H9 (cell line): ENCODE measurements around the gene RHNO1. TPM values are rescaled to one million over a fixed set of nuclear protein-coding genes. Genes with fewer than 3 reads are reported as not detected.

Experiments
- DNase-seq: peaks from one replicate; pipeline ENCODE4 v3.0.0-alpha.2; 2017
- H2AFZ ChIP-seq: one replicate; pipeline ENCODE4 v1.6.1; 2013; ENCODE audit warnings: mild to moderate bottlenecking, low read length, control low read depth, moderate library complexity
- H2AK5ac ChIP-seq: 2 replicates; pipeline ENCODE4 v1.6.1; 2013; ENCODE audit warnings: low read length, control low read depth, mixed read lengths; ENCODE audit not compliant: insufficient read length
- H2BK120ac ChIP-seq: one replicate; pipeline ENCODE4 v1.6.1; 2013; ENCODE audit warnings: low read depth, mild to moderate bottlenecking, low read length, control low read depth, inconsistent platforms; ENCODE audit not compliant: poor library complexity, severe bottlenecking
- H2BK12ac ChIP-seq: 2 replicates; pipeline ENCODE4 v1.6.1; 2013; ENCODE audit warnings: low read length, control low read depth, mixed read lengths, low read depth; ENCODE audit not compliant: insufficient read length
- H2BK15ac ChIP-seq: 2 replicates; pipeline ENCODE4 v1.6.1; 2013; ENCODE audit warnings: low read depth, low read length, control low read depth
- H2BK20ac ChIP-seq: one replicate; pipeline ENCODE4 v1.6.1; 2013; ENCODE audit warnings: low read depth, mild to moderate bottlenecking, low read length, control low read depth, inconsistent platforms; ENCODE audit not compliant: poor library complexity, severe bottlenecking
- H2BK5ac ChIP-seq: 2 replicates; pipeline ENCODE4 v1.6.1; 2013; ENCODE audit warnings: low read length, control low read depth, mixed read lengths; ENCODE audit not compliant: insufficient read length
- H3K14ac ChIP-seq: 2 replicates; pipeline ENCODE4 v1.6.1; 2013; ENCODE audit warnings: low read length, control low read depth; ENCODE audit not compliant: insufficient read depth
- H3K18ac ChIP-seq: 2 replicates; pipeline ENCODE4 v1.6.1; 2013; ENCODE audit warnings: low read depth, mild to moderate bottlenecking, mixed read lengths, low read length, control low read depth; ENCODE audit not compliant: insufficient read length
- H3K23ac ChIP-seq: 2 replicates; pipeline ENCODE4 v1.6.1; 2013; ENCODE audit warnings: low read length, control low read depth, mixed read lengths, low read depth; ENCODE audit not compliant: insufficient read length
- H3K23me2 ChIP-seq: 2 replicates; pipeline ENCODE4 v1.6.1; 2013; ENCODE audit warnings: low read depth, mild to moderate bottlenecking, mixed read lengths, low read length, control low read depth; ENCODE audit not compliant: insufficient read length, poor library complexity, severe bottlenecking
- H3K27ac ChIP-seq: 2 replicates; pipeline ENCODE4 v1.5.1; 2013; ENCODE audit warnings: low read length, control low read depth, mixed read lengths, low read depth; ENCODE audit not compliant: insufficient read length
- H3K27me3 ChIP-seq: 2 replicates; pipeline ENCODE4 v1.6.1; 2013; ENCODE audit warnings: low read length, control low read depth, inconsistent platforms; ENCODE audit not compliant: insufficient read depth
- H3K4ac ChIP-seq: 2 replicates; pipeline ENCODE4 v1.6.1; 2013; ENCODE audit warnings: low read depth, mild to moderate bottlenecking, control low read depth, inconsistent platforms, low read length, moderate library complexity
- H3K4me1 ChIP-seq: 2 replicates; pipeline ENCODE4 v1.6.1; 2013; ENCODE audit warnings: low read length, control low read depth, inconsistent platforms; ENCODE audit not compliant: insufficient read depth
- H3K4me2 ChIP-seq: 2 replicates; pipeline ENCODE4 v1.6.1; 2013; ENCODE audit warnings: low read length, control low read depth, mixed read lengths; ENCODE audit not compliant: insufficient read length, insufficient read depth
- H3K56ac ChIP-seq: 2 replicates; pipeline ENCODE4 v1.6.1; 2013; ENCODE audit warnings: low read depth, mild to moderate bottlenecking, mixed read lengths, low read length, control low read depth; ENCODE audit not compliant: insufficient read length
- H3K79me1 ChIP-seq: 2 replicates; pipeline ENCODE4 v1.6.1; 2013; ENCODE audit warnings: low read depth, mild to moderate bottlenecking, moderate library complexity, low read length, control low read depth, inconsistent platforms; ENCODE audit not compliant: insufficient read depth, poor library complexity, severe bottlenecking
- H3K79me2 ChIP-seq: 2 replicates; pipeline ENCODE4 v1.6.1; 2013; ENCODE audit warnings: low read length, control low read depth, inconsistent platforms; ENCODE audit not compliant: insufficient read depth
- H3K9ac ChIP-seq: 2 replicates; pipeline ENCODE4 v1.6.1; 2013; ENCODE audit warnings: low read length, control low read depth, mixed read lengths; ENCODE audit not compliant: insufficient read length; ENCODE audit errors: extremely low read depth
- H3K9me3 ChIP-seq: one replicate; pipeline ENCODE4 v1.6.1; 2013; ENCODE audit warnings: low read depth, low read length, inconsistent platforms; ENCODE audit not compliant: control insufficient read depth
- H3T11ph ChIP-seq: one replicate; pipeline ENCODE4 v1.6.1; 2013; ENCODE audit warnings: mild to moderate bottlenecking, low read length, control low read depth, inconsistent platforms
- H4K20me1 ChIP-seq: one replicate; pipeline ENCODE4 v1.6.1; 2013; ENCODE audit not compliant: control insufficient read depth, insufficient read length, insufficient read depth
- H4K5ac ChIP-seq: 2 replicates; pipeline ENCODE4 v1.6.1; 2013; ENCODE audit warnings: low read depth, mild to moderate bottlenecking, mixed read lengths, low read length, control low read depth; ENCODE audit not compliant: insufficient read length
- H4K8ac ChIP-seq: replicated peaks from 2 replicates; pipeline ENCODE4 v1.6.1; 2013; ENCODE audit warnings: low read length, control low read depth, mixed read lengths, low read depth; ENCODE audit not compliant: insufficient read length
- H4K91ac ChIP-seq: 2 replicates; pipeline ENCODE4 v1.6.1; 2013; ENCODE audit warnings: low read depth, mild to moderate bottlenecking, moderate library complexity, mixed read lengths, low read length, control low read depth; ENCODE audit not compliant: insufficient read length
- H3K27ac Mint-ChIP-seq, 3 experiments: 2 replicates in 2 of 3; 3 replicates in 1 of 3; pipeline ENCODE4 v1.8.0; 2020 to 2021; ENCODE audit warnings: mixed read lengths in 3 of 3, mild to moderate bottlenecking in 1 of 3, moderate library complexity in 1 of 3
- H3K27me3 Mint-ChIP-seq: 2 replicates; pipeline ENCODE4 v1.8.0; 2021; ENCODE audit warnings: low read depth, mild to moderate bottlenecking, moderate library complexity, mixed read lengths
- H3K36me3 Mint-ChIP-seq, 3 experiments: 2 replicates in 2 of 3; 3 replicates in 1 of 3; pipeline ENCODE4 v1.8.0; 2020 to 2021; ENCODE audit warnings: low read depth in 3 of 3, mixed read lengths in 3 of 3; ENCODE audit not compliant: insufficient read depth in 1 of 3
- H3K4me1 Mint-ChIP-seq, 2 experiments: 2 replicates each; pipeline ENCODE4 v1.8.0; 2020; ENCODE audit warnings: mixed read lengths in 2 of 2
- H3K4me3 Mint-ChIP-seq, 2 experiments: 2 replicates in 1 of 2; 3 replicates in 1 of 2; pipeline ENCODE4 v1.8.0; 2020 to 2021; ENCODE audit warnings: mild to moderate bottlenecking in 2 of 2, mixed read lengths in 2 of 2, moderate library complexity in 1 of 2
- H3K9me3 Mint-ChIP-seq, 2 experiments: 2 replicates in 1 of 2; 3 replicates in 1 of 2; pipeline ENCODE4 v1.8.0; 2020; ENCODE audit warnings: mild to moderate bottlenecking in 2 of 2, mixed read lengths in 2 of 2, moderate library complexity in 1 of 2
- WGBS: extraction: QIAGEN DNeasy Blood & Tissue Kit; methylation state at CpG from one replicate; pipeline ENCODE4 v1.1.7; 2013; ENCODE audit warnings: missing lambda C conversion rate, low lambda C conversion rate, mixed read lengths; ENCODE audit not compliant: insufficient read length; ENCODE audit errors: extremely low coverage; 5-methylcytosine and 5-hydroxymethylcytosine counted together
- total RNA-seq: library from RNA; stranded (reverse); gene quantifications from 2 replicates; pipeline ENCODE4 v1.2.1, GENCODE V29; 2021
- TF ChIP-seq, protein P1 (sequence below): fragments of 200-600 bp; sonication (generic); conservative IDR thresholded peaks from 3 replicates; pipeline ENCODE4 v1.8.0; 2021; ENCODE audit warnings: antibody characterized with exemption, mild to moderate bottlenecking

The RHNO1 gene
- total RNA-seq, 1 experiment from 2014 or later: 36.7 TPM

DNA sequence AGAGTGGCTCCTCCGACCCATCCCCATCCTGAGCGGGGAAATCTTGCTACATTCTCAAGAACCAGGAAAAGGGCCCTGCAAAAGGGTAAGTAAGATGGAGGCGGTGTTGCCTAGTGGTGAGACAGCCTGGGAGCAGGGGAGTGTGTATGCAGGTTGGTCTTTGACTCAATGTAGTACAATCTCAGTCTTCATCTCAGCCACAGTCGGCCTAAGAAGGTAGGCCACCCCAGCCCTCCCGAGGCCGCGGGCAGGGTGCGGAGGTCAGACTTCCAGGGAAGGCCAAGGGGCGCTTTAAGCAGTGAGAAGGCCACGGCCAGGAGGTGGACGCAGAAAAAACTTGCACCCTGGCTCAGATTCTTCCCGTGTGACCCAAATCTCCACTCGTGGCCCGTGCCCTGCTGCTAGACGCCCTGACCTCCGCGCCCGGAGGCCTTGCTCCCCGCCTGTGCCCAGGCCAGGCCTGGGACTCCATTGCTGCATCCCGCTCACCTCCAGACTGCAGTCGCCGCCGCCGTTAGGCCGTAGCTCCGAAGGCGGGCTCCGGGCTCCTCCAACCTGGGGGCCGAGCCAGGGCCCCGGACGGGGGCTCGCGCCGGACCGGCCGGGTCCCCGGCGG lies 484 bp upstream of the RHNO1 start:
- H3K4me2 ChIP-seq: peak overlapping the region; percentile 79
- no peak overlapping the region for H3K27ac ChIP-seq
- H3K18ac ChIP-seq: no peak overlapping the region
- H4K20me1 ChIP-seq: no peaks in the 10 kb centered on the region
- Mint-ChIP-seq H3K9me3 (0 out of 5 replicates have a peak, but pooled peaks cover 0 to 2% of the 10 kb centered on the region in 2 experiments), H3K4me3 (peak overlapping the region; percentile 78 to 94), H3K27ac (peak overlapping the region; percentile 22 to 91 (median 89)), H3K4me1 (peaks cover 22 to 25% of the 10 kb centered on the region in 2 experiments), H3K27me3 (no peaks in the 10 kb centered on the region), H3K36me3 (peaks cover 30 to 43% (median 32%) of the 10 kb centered on the region in 3 experiments)
- no CpG with 5 or more reads among the region's 38 CpGs for WGBS
- H3K79me1 ChIP-seq: no peaks in the 10 kb centered on the region
- no peaks in the 10 kb centered on the region for H3K27me3 ChIP-seq
- no peak overlapping the region for H2BK5ac ChIP-seq
- H3K4ac ChIP-seq: no peak overlapping the region
- H2BK15ac ChIP-seq: no peak overlapping the region
- H4K8ac ChIP-seq: no peak overlapping the region
- TF ChIP-seq, protein P1, sequence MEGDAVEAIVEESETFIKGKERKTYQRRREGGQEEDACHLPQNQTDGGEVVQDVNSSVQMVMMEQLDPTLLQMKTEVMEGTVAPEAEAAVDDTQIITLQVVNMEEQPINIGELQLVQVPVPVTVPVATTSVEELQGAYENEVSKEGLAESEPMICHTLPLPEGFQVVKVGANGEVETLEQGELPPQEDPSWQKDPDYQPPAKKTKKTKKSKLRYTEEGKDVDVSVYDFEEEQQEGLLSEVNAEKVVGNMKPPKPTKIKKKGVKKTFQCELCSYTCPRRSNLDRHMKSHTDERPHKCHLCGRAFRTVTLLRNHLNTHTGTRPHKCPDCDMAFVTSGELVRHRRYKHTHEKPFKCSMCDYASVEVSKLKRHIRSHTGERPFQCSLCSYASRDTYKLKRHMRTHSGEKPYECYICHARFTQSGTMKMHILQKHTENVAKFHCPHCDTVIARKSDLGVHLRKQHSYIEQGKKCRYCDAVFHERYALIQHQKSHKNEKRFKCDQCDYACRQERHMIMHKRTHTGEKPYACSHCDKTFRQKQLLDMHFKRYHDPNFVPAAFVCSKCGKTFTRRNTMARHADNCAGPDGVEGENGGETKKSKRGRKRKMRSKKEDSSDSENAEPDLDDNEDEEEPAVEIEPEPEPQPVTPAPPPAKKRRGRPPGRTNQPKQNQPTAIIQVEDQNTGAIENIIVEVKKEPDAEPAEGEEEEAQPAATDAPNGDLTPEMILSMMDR: no peak
- H2AK5ac ChIP-seq: no peak overlapping the region
- no peak overlapping the region for H2AFZ ChIP-seq
- no peak overlapping the region for H3K56ac ChIP-seq
- no peak overlapping the region for H3T11ph ChIP-seq
- no peak for DNase-seq
- H3K4me1 ChIP-seq: no peaks in the 10 kb centered on the region
- no peak overlapping the region for H2BK20ac ChIP-seq
- no peak overlapping the region for H3K23ac ChIP-seq
- H3K23me2 ChIP-seq: peaks cover 14% of the 10 kb centered on the region
- H3K79me2 ChIP-seq: peaks cover 7% of the 10 kb centered on the region; the same call in 1 of the 2 replicates
- peak overlapping the region; percentile 54 for H3K9ac ChIP-seq
- H4K5ac ChIP-seq: no peak overlapping the region
- no peak overlapping the region for H2BK120ac ChIP-seq
- no peaks in the 10 kb centered on the region for H3K9me3 ChIP-seq
- H4K91ac ChIP-seq: no peak overlapping the region
- H3K14ac ChIP-seq: peak overlapping the region; percentile 36
- H2BK12ac ChIP-seq: no peak overlapping the region
